Loucy (cell line): ENCODE data around the gene ATP8A2.

Experiments used
- H2AFZ ChIP-seq: fragments of 200-600 bp; sonication (generic); 2 replicates; pipeline ENCODE4 v1.6.0; 2016; ENCODE audit warnings: antibody characterized with exemption, mild to moderate bottlenecking, low read length, moderate library complexity
- H3F3A ChIP-seq: fragments of 200-600 bp; 2 replicates; pipeline ENCODE4 v1.6.0; 2016; ENCODE audit warnings: antibody characterized with exemption, low read depth, mild to moderate bottlenecking
- H3K27me3 ChIP-seq: fragments of 200-600 bp; sonication (generic); 2 replicates; pipeline ENCODE4 v1.6.1; 2014; ENCODE audit warnings: low read length, mild to moderate bottlenecking; ENCODE audit not compliant: insufficient read depth, poor library complexity, severe bottlenecking
- H3K36me3 ChIP-seq: fragments of 200-600 bp; sonication (generic); 2 replicates; pipeline ENCODE4 v1.6.1; 2016; ENCODE audit warnings: low read length; ENCODE audit not compliant: insufficient read depth
- H3K4me1 ChIP-seq: fragments of 200-600 bp; sonication (generic); 2 replicates; pipeline ENCODE4 v1.5.1; 2014; ENCODE audit warnings: low read length, mild to moderate bottlenecking; ENCODE audit not compliant: insufficient read depth, poor library complexity, severe bottlenecking
- H3K4me2 ChIP-seq: fragments of 200-600 bp; sonication (generic); 2 replicates; pipeline ENCODE4 v1.6.0; 2014; ENCODE audit warnings: antibody characterized with exemption, low read length, low read depth, mild to moderate bottlenecking; ENCODE audit not compliant: poor library complexity, severe bottlenecking
- H3K4me3 ChIP-seq: fragments of 200-600 bp; sonication (generic); 2 replicates; pipeline ENCODE4 v1.5.1; 2014; ENCODE audit warnings: low read length, mild to moderate bottlenecking, mixed read lengths; ENCODE audit not compliant: poor library complexity, severe bottlenecking
- H3K79me2 ChIP-seq: fragments of 200-600 bp; sonication (generic); 2 replicates; pipeline ENCODE4 v1.6.1; 2014; ENCODE audit warnings: low read length; ENCODE audit not compliant: insufficient read depth
- H3K9ac ChIP-seq: fragments of 200-600 bp; sonication (generic); 2 replicates; pipeline ENCODE4 v1.6.0; 2014; ENCODE audit warnings: mild to moderate bottlenecking, low read depth, low read length, moderate library complexity; ENCODE audit not compliant: poor library complexity, severe bottlenecking
- H3K9me2 ChIP-seq: fragments of 200-600 bp; sonication (generic); replicated peaks from 2 replicates; pipeline ENCODE4 v1.6.1; 2016; ENCODE audit warnings: low read depth, low read length, mixed read lengths
- H3K9me3 ChIP-seq: fragments of 200-600 bp; sonication (generic); 2 replicates; pipeline ENCODE4 v1.6.1; 2014; ENCODE audit warnings: mild to moderate bottlenecking, antibody characterized with exemption, low read length, low read depth; ENCODE audit not compliant: insufficient read depth
- H4K20me1 ChIP-seq: fragments of 200-600 bp; sonication (generic); 2 replicates; pipeline ENCODE4 v1.6.0; 2014; ENCODE audit warnings: antibody characterized with exemption, low read length, mild to moderate bottlenecking; ENCODE audit not compliant: insufficient read depth, poor library complexity, severe bottlenecking
- EZH2phosphoT487 ChIP-seq: fragments of 200-600 bp; IDR thresholded peaks from 2 replicates; pipeline ENCODE4 v1.6.1; 2018; ENCODE audit warnings: antibody characterized with exemption, mild to moderate bottlenecking, moderate library complexity, borderline replicate concordance
- TF ChIP-seq, protein P1 (sequence below): fragments of 200-600 bp; sonication (generic); conservative IDR thresholded peaks from 2 replicates; pipeline ENCODE4 v1.5.1; 2014; ENCODE audit warnings: mild to moderate bottlenecking, antibody characterized with exemption, low read length

Gene ATP8A2

GRCh38 chr13:25833761-25834160, 462.0 kb downstream of the ATP8A2 start:
- Histone ChIP-seq H3K36me3 (no peaks in the 10 kb centered on the region), H3K4me2 (no peak overlapping the region), H4K20me1 (no peaks in the 10 kb centered on the region), H3K4me3 (no peak overlapping the region), H3K79me2 (no peaks in the 10 kb centered on the region), H3K4me1 (peaks cover 6% of the 10 kb centered on the region), H3K27me3 (no peaks in the 10 kb centered on the region), H2AFZ (peak overlapping the region; percentile 13; the same call in 1 of the 2 replicates), H3K9me2 (no peaks in the 10 kb centered on the region), H3K9me3 (no peaks in the 10 kb centered on the region), H3K9ac (no peak overlapping the region), H3F3A (no peaks in the 10 kb centered on the region)
- no peak for TF ChIP-seq EZH2phosphoT487
- TF ChIP-seq, protein P1, sequence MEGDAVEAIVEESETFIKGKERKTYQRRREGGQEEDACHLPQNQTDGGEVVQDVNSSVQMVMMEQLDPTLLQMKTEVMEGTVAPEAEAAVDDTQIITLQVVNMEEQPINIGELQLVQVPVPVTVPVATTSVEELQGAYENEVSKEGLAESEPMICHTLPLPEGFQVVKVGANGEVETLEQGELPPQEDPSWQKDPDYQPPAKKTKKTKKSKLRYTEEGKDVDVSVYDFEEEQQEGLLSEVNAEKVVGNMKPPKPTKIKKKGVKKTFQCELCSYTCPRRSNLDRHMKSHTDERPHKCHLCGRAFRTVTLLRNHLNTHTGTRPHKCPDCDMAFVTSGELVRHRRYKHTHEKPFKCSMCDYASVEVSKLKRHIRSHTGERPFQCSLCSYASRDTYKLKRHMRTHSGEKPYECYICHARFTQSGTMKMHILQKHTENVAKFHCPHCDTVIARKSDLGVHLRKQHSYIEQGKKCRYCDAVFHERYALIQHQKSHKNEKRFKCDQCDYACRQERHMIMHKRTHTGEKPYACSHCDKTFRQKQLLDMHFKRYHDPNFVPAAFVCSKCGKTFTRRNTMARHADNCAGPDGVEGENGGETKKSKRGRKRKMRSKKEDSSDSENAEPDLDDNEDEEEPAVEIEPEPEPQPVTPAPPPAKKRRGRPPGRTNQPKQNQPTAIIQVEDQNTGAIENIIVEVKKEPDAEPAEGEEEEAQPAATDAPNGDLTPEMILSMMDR = no peak

DNA sequence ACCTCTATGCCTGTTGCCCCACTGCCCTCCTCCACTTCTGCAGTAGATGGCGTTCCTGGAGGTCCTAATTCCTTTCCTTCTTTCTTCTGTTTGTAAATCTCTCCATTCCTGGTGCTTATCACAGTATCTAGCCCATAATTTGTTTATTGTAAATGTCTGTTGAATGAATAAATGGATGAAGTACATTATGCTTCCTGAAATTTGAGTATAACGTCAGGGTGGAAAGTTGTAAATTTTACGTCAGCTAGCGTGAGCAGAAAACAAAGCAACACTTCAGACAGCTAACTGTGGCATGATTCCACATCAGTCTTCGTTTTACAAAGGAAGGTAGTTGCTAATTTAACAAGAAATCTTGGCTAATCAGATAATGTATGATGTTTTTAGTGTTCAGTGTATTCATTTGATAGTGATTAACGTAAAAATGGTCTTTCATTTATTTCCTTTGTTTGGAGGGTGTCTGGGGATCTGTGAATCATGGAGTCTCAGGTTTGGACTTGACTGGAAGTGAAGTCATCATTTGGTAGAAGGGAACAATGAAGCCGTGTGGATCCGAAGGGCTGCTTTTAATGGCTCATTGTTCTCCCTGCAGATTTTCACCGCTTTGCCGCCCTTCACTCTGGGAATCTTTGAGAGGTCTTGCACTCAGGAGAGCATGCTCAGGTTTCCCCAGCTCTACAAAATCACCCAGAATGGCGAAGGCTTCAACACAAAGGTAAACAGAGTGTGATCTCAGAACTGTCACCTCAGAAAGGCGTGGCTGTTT, 465.0 kb downstream of the ATP8A2 start:
- H3K9me2 ChIP-seq = no peaks in the 10 kb centered on the region
- no peaks in the 10 kb centered on the region for H3K27me3 ChIP-seq
- no peak overlapping the region for H2AFZ ChIP-seq
- H4K20me1 ChIP-seq = no peaks in the 10 kb centered on the region
- H3K4me3 ChIP-seq = no peak overlapping the region
- no peak overlapping the region for H3K4me2 ChIP-seq
- TF ChIP-seq, protein P1 = peak; percentile 27
- TF ChIP-seq EZH2phosphoT487 = no peak
- H3K9ac ChIP-seq = no peak overlapping the region
- peaks cover 19% of the 10 kb centered on the region for H3K4me1 ChIP-seq
- no peaks in the 10 kb centered on the region for H3K9me3 ChIP-seq
- H3K36me3 ChIP-seq = no peaks in the 10 kb centered on the region
- no peaks in the 10 kb centered on the region for H3F3A ChIP-seq
- H3K79me2 ChIP-seq = no peaks in the 10 kb centered on the region

DNA sequence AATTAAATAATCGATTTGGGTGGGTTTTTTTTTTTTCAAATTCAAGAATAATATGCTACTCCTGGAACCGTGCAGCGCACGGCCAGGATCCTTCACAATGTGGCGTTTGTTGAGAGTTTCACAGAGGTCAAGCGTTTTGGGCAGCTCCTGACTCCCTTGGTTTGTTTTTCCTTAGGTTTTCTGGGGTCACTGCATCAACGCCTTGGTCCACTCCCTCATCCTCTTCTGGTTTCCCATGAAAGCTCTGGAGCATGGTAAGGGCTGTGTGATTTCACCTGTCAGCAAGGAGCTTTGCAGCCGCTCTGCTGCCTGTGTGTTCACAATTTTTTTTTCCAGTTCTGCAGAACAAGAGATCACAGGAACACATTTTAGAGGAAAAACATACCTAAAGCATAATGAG, 467.6 kb downstream of the ATP8A2 start:
- Histone ChIP-seq H2AFZ (no peak overlapping the region), H3K79me2 (no peaks in the 10 kb centered on the region), H3K4me1 (peaks cover 19% of the 10 kb centered on the region), H3K9me3 (no peaks in the 10 kb centered on the region), H3K36me3 (no peaks in the 10 kb centered on the region), H3K4me2 (no peak overlapping the region), H3F3A (no peaks in the 10 kb centered on the region), H4K20me1 (no peaks in the 10 kb centered on the region), H3K9ac (no peak overlapping the region), H3K9me2 (no peaks in the 10 kb centered on the region), H3K4me3 (no peak overlapping the region), H3K27me3 (no peaks in the 10 kb centered on the region)
- TF ChIP-seq, protein P1 = no peak
- no peak for TF ChIP-seq EZH2phosphoT487
